ENCODE measurements around the gene CTSW.

Gene CTSW

DNA sequence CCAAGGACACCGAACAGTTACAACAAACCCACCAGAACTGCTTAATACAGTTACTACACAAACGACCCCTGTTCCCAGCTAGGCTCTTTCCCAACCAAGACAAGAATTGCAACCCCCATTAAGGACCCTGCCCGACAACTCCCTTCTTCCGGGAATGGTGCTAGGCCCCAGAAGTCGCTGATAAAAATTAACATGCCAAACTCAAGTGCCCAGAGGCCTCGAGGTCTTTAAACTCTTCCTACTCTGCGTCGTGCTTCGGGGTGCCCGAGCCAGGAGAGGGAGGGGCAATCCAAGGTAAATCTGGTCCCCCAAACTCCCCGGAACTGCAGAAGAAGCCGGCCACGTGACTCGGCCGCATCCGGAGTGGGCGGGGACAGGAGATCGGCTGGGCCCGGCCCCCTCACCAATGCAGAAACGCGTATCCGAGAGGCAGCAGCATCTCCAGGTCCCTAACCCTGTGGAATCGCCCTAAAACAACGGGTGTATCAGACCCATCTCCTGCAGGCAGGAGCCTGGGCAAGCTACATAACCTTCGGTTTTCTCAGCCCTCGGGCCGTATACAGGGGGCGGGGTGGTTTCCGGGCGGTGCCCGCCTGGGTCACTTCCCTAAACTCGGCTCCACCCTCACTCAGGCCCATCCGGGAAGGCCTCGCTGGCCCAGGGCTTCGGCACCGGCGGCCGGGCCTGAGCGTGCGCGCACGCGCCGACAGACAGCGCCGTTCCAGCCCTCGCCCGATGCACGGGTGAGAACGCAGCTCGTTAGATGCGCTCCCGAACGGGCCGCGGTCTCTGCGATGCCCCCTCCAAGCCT lies 22.7 kb upstream of the CTSW start (continued):
- TF ChIP-seq, protein P1, sequence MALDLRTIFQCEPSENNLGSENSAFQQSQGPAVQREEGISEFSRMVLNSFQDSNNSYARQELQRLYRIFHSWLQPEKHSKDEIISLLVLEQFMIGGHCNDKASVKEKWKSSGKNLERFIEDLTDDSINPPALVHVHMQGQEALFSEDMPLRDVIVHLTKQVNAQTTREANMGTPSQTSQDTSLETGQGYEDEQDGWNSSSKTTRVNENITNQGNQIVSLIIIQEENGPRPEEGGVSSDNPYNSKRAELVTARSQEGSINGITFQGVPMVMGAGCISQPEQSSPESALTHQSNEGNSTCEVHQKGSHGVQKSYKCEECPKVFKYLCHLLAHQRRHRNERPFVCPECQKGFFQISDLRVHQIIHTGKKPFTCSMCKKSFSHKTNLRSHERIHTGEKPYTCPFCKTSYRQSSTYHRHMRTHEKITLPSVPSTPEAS (tag by site-specific recombination; IDR thresholded peaks at IDR 0.05) = no peak
- TF ChIP-seq KLF9 (tag by site-specific recombination; IDR thresholded peaks at IDR 0.05; ENCODE audit: low read depth) (peak; percentile 91), GLI4 (tag by site-specific recombination; IDR thresholded peaks at IDR 0.05) (no peak), ZNF610 (tag by site-specific recombination; IDR thresholded peaks at IDR 0.05; ENCODE audit: borderline replicate concordance) (no peak), ZNF146 (tag by site-specific recombination; IDR thresholded peaks at IDR 0.05) (no peak), ZNF157 (tag by site-specific recombination; IDR thresholded peaks at IDR 0.05) (no peak), ZNF302 (tag by site-specific recombination; IDR thresholded peaks at IDR 0.05; ENCODE audit: low read depth) (no peak)
- TF ChIP-seq, protein P2, sequence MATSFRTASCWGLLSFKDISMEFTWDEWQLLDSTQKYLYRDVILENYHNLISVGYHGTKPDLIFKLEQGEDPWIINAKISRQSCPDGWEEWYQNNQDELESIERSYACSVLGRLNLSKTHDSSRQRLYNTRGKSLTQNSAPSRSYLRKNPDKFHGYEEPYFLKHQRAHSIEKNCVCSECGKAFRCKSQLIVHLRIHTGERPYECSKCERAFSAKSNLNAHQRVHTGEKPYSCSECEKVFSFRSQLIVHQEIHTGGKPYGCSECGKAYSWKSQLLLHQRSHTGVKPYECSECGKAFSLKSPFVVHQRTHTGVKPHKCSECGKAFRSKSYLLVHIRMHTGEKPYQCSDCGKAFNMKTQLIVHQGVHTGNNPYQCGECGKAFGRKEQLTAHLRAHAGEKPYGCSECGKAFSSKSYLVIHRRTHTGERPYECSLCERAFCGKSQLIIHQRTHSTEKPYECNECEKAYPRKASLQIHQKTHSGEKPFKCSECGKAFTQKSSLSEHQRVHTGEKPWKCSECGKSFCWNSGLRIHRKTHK (tag by site-specific recombination; IDR thresholded peaks at IDR 0.05) = no peak
- TF ChIP-seq, protein P3, sequence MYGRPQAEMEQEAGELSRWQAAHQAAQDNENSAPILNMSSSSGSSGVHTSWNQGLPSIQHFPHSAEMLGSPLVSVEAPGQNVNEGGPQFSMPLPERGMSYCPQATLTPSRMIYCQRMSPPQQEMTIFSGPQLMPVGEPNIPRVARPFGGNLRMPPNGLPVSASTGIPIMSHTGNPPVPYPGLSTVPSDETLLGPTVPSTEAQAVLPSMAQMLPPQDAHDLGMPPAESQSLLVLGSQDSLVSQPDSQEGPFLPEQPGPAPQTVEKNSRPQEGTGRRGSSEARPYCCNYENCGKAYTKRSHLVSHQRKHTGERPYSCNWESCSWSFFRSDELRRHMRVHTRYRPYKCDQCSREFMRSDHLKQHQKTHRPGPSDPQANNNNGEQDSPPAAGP (tag by site-specific recombination; IDR thresholded peaks at IDR 0.05) = peak; percentile 32; the same call in 1 of the 2 replicates

DNA sequence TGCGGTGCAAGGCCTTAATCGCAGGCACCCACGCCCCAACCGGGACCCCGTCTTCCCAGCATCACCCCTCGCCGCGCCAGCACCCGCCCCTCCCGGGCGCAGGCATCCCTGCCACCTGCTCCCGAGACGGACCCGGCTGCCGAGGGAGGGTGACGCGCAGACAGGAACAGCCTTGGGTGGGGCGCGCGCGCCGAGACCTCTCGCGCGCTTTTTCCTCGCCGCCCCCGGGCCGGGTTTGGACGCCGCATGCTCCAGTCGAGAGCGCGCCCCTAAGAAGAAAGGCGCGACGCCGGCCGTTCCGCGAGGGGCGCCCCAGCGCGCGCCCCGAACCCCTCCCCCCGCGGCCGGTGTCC lies 22.2 kb upstream of the CTSW start:
- peaks cover 0 to 54% of the 10 kb centered on the region in 2 experiments; a peak in 1 of 3 replicates for H3K36me3 ChIP-seq (ENCODE audit: control insufficient read depth in 2 of 2, insufficient read depth in 1 of 2, low read length in 2 of 2)
- H3K9me3 ChIP-seq (ENCODE audit: control insufficient read depth, insufficient read depth, low read depth, low read length) = no peaks in the 10 kb centered on the region
- H3K4me3 ChIP-seq (ENCODE audit: low read depth, low read length) = peak overlapping the region; percentile 95
- peak overlapping the region; percentile 79 for H3K27ac ChIP-seq (ENCODE audit: extremely low read depth, low read depth, low read length)
- ChIA-PET CTCF (interaction anchor here (1.1 to 6.3 kb wide), 2 partner anchors 30 to 77 kb away, joined by 3 to 118 read pairs; partner anchors contain the start of genes CCDC85B and FIBP), POLR2A (interaction anchor here (0.6 to 6.5 kb wide), 13 partner anchors 12 to 153 kb away, joined by 3 to 121 read pairs (median 6); partner anchors contain the start of genes BANF1, CCDC85B, EIF1AD and FIBP)
- H3K4me1 ChIP-seq (ENCODE audit: control insufficient read depth, insufficient read depth, low read length) = peaks cover 4% of the 10 kb centered on the region; the same call in 1 of the 2 replicates
- peak; percentile 45; the same call in 1 of the 2 replicates for TF ChIP-seq ZNF76 (tag by site-specific recombination; IDR thresholded peaks at IDR 0.05; ENCODE audit: borderline replicate concordance, low read depth)
- TF ChIP-seq ZEB2 (tag by site-specific recombination; IDR thresholded peaks at IDR 0.05) = peak; percentile 16
- TF ChIP-seq ZNF341 (tag by site-specific recombination; IDR thresholded peaks at IDR 0.05; ENCODE audit: low read depth) = peak; percentile 98
- TF ChIP-seq TRIM28 (IDR thresholded peaks at IDR 0.05; ENCODE audit: borderline replicate concordance, low read length) = no peak
- TF ChIP-seq IKZF3 (tag by site-specific recombination; IDR thresholded peaks at IDR 0.05) = no peak
- TF ChIP-seq, protein P4, sequence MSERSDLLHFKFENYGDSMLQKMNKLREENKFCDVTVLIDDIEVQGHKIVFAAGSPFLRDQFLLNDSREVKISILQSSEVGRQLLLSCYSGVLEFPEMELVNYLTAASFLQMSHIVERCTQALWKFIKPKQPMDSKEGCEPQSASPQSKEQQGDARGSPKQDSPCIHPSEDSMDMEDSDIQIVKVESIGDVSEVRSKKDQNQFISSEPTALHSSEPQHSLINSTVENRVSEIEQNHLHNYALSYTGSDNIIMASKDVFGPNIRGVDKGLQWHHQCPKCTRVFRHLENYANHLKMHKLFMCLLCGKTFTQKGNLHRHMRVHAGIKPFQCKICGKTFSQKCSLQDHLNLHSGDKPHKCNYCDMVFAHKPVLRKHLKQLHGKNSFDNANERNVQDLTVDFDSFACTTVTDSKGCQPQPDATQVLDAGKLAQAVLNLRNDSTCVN (tag by site-specific recombination; optimal IDR thresholded peaks at IDR 0.05) = peak; percentile 95
- TF ChIP-seq ZBTB8A (tag by site-specific recombination; IDR thresholded peaks at IDR 0.05) = 0 out of 2 replicates have a peak, but pooled peaks have one; percentile 32
- TF ChIP-seq YY1 (tag by site-specific recombination; IDR thresholded peaks at IDR 0.05) = no peak
- TF ChIP-seq MEIS1 (CRISPR knock-in tag; IDR thresholded peaks at IDR 0.05; ENCODE audit: borderline replicate concordance) = peak; percentile 28; the same call in 1 of the 2 replicates
- TF ChIP-seq, protein P5, sequence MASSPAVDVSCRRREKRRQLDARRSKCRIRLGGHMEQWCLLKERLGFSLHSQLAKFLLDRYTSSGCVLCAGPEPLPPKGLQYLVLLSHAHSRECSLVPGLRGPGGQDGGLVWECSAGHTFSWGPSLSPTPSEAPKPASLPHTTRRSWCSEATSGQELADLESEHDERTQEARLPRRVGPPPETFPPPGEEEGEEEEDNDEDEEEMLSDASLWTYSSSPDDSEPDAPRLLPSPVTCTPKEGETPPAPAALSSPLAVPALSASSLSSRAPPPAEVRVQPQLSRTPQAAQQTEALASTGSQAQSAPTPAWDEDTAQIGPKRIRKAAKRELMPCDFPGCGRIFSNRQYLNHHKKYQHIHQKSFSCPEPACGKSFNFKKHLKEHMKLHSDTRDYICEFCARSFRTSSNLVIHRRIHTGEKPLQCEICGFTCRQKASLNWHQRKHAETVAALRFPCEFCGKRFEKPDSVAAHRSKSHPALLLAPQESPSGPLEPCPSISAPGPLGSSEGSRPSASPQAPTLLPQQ (tag by site-specific recombination; IDR thresholded peaks at IDR 0.05) = no peak
- no peak for TF ChIP-seq ZNF785 (tag by site-specific recombination; IDR thresholded peaks at IDR 0.05)

Measured in HEK293 (cell line).